Activated CD4-positive, alpha-beta T cell treated with anti-CD3 and anti-CD28 coated beads, Interleukin-2, amount 50 U/mL, for 48 hours (primary cell): Measurements from ENCODE around the gene NTN3.
A peak's percentile ranks its signal among the peaks of the same experiment; 100 is the strongest.

Experiments
- DNase-seq, 2 experiments: peaks; one replicate each; pipeline ENCODE4 v3.0.0-alpha.2; 2020

NTN3 gene

GRCh38 chr16:2480948-2481347, 9.9 kb downstream of the NTN3 start:
- DNase-seq = no peak

GRCh38 chr16:2481676-2482075, 10.6 kb downstream of the NTN3 start:
- no peak for DNase-seq

- no peak for DNase-seq
Observed at GRCh38 chr16:2482249-2482648, 11.2 kb downstream of the NTN3 start.

- DNase-seq = no peak
Observed at GRCh38 chr16:2482708-2483534, 11.8 kb downstream of the NTN3 start.

- no peak for DNase-seq
Observed at GRCh38 chr16:2483939-2484897, 13.1 kb downstream of the NTN3 start.

- no peak for DNase-seq
Observed at GRCh38 chr16:2484898-2485508, 13.9 kb downstream of the NTN3 start.

GRCh38 chr16:2485811-2486507, 14.9 kb downstream of the NTN3 start:
- DNase-seq = no peak

- peak; percentile 76 to 80 for DNase-seq
Observed at GRCh38 chr16:2486645-2487516, 15.8 kb downstream of the NTN3 start.

- no peak for DNase-seq
Observed at GRCh38 chr16:2487517-2487842, 16.4 kb downstream of the NTN3 start.

GRCh38 chr16:2487903-2488531, 16.9 kb downstream of the NTN3 start:
- DNase-seq = no peak

- no peak for DNase-seq
Observed at GRCh38 chr16:2489581-2489980, 18.5 kb downstream of the NTN3 start.

GRCh38 chr16:2490190-2491105, 19.4 kb downstream of the NTN3 start:
- no peak for DNase-seq

GRCh38 chr16:2492292-2492691, 21.2 kb downstream of the NTN3 start:
- no peak for DNase-seq

GRCh38 chr16:2493605-2494004, 22.5 kb downstream of the NTN3 start:
- DNase-seq = no peak

- DNase-seq = no peak
Observed at GRCh38 chr16:2494616-2495015, 23.5 kb downstream of the NTN3 start.

- DNase-seq = no peak
Observed at GRCh38 chr16:2495041-2495440, 23.9 kb downstream of the NTN3 start.

GRCh38 chr16:2496223-2497115, 25.4 kb downstream of the NTN3 start:
- DNase-seq = no peak

GRCh38 chr16:2497116-2497630, 26.1 kb downstream of the NTN3 start:
- no peak for DNase-seq
